Gastroesophageal sphincter (tissue), 4 donors: Measurements from ENCODE around the gene MTR. TPM values are rescaled to one million over a fixed set of nuclear protein-coding genes. Genes with fewer than 3 reads are reported as not detected.

Experiments
- ATAC-seq: fragments of 150-250 bp; one replicate; pipeline ENCODE4 v1.9.1; 2016; ENCODE audit warnings: mild to moderate bottlenecking, moderate library complexity
- H3K27ac ChIP-seq, 4 donors: fragments of 200-600 bp; sonication (generic) in 3 of 4; 1 replicate in 3 of 4; 2 replicates in 1 of 4; pipeline ENCODE4 v1.5.1; 2016 to 2019
- H3K27me3 ChIP-seq: fragments of 200-600 bp; sonication (generic); one replicate; pipeline ENCODE4 v1.5.1; 2019
- H3K36me3 ChIP-seq, 2 donors: fragments of 200-600 bp; sonication (generic); one replicate each; pipeline ENCODE4 v1.5.1; 2019; ENCODE audit warnings: control low read depth in 1 of 2
- H3K4me1 ChIP-seq, 3 donors: fragments of 200-600 bp; sonication (generic); 1 replicate in 2 of 3; 2 replicates in 1 of 3; pipeline ENCODE4 v1.5.1; 2016 to 2019; ENCODE audit warnings: control low read depth in 2 of 3
- H3K4me3 ChIP-seq, 2 donors: fragments of 200-600 bp; sonication (generic); one replicate each; pipeline ENCODE4 v1.5.1; 2019; ENCODE audit warnings: mild to moderate bottlenecking in 1 of 2, moderate library complexity in 1 of 2
- H3K9me3 ChIP-seq, 3 donors: fragments of 200-600 bp; sonication (generic); one replicate each; pipeline ENCODE4 v1.5.1; 2017 to 2019; ENCODE audit warnings: control low read depth in 2 of 3
- CTCF ChIP-seq, 4 experiments: fragments of 200-600 bp in 2 of 4; fragments of 450-650 bp in 2 of 4; sonication (generic) in 1 of 4; IDR thresholded peaks; one replicate each; pipeline ENCODE4 v1.5.1; 2017 to 2019; ENCODE audit warnings: antibody characterized with exemption in 4 of 4, mild to moderate bottlenecking in 2 of 4, moderate library complexity in 2 of 4
- EP300 ChIP-seq: sonication (generic); formaldehyde crosslinking; IDR thresholded peaks from one replicate; pipeline ENCODE4 v1.6.1; 2017; ENCODE audit warnings: antibody characterized with exemption, mild to moderate bottlenecking
- POLR2A ChIP-seq, 2 donors: fragments of 450-650 bp; IDR thresholded peaks; one replicate each; pipeline ENCODE4 v1.6.1; 2017; ENCODE audit warnings: antibody characterized with exemption in 2 of 2, mild to moderate bottlenecking in 2 of 2, moderate library complexity in 1 of 2
- POLR2AphosphoS5 ChIP-seq: sonication (generic); formaldehyde crosslinking; IDR thresholded peaks from one replicate; pipeline ENCODE4 v1.6.1; 2017; ENCODE audit warnings: antibody characterized with exemption
- WGBS, 2 donors: methylation state at CpG; one replicate each; pipeline ENCODE4 v1.1.5; 2018; ENCODE audit warnings: low coverage in 1 of 2; 5-methylcytosine and 5-hydroxymethylcytosine counted together
- total RNA-seq, 4 donors: library from RNA; depleted of rRNA; stranded (reverse); fragments of >200 nt; gene quantifications; one replicate each; pipeline ENCODE4 v1.1.0, GENCODE V29; 2016

MTR gene
- total RNA-seq, 4 donors from 2014 or later: 34.6 to 50.3 (median 38.9) TPM

GRCh38 chr1:236799001-236799400 is 3.9 kb downstream of the MTR start:
- no peak for TF ChIP-seq POLR2A (IDR thresholded peaks at IDR 0.05)
- TF ChIP-seq POLR2AphosphoS5: no peak
- no peak for TF ChIP-seq CTCF (IDR thresholded peaks at IDR 0.05)
- no peak for ATAC-seq
- no peak overlapping the region for H3K27ac ChIP-seq
- no peak overlapping the region for H3K4me3 ChIP-seq
- H3K9me3 ChIP-seq: no peaks in the 10 kb centered on the region
- H3K36me3 ChIP-seq: peaks cover 5 to 13% of the 10 kb centered on the region in 2 donors
- H3K27me3 ChIP-seq: no peaks in the 10 kb centered on the region
- peaks cover 13 to 80% (median 15%) of the 10 kb centered on the region in 3 donors for H3K4me1 ChIP-seq
- WGBS, 2 donors: 91 to 95% methylated on average over 5 of the region's 5 CpGs

GRCh38 chr1:236800002-236800620 is 5.0 kb downstream of the MTR start:
- H3K9me3 ChIP-seq: no peaks in the 10 kb centered on the region
- no peak for ATAC-seq
- TF ChIP-seq POLR2A (IDR thresholded peaks at IDR 0.05) (no peak), EP300 (no peak), CTCF (IDR thresholded peaks at IDR 0.05) (no peak), POLR2AphosphoS5 (no peak)
- H3K4me1 ChIP-seq: peaks cover 11 to 78% (median 12%) of the 10 kb centered on the region in 3 donors
- H3K36me3 ChIP-seq: peaks cover 5 to 21% of the 10 kb centered on the region in 2 donors
- H3K27ac ChIP-seq: no peak overlapping the region
- 79 to 81% methylated on average over 5 of the region's 5 CpGs for WGBS, 2 donors
- no peaks in the 10 kb centered on the region for H3K27me3 ChIP-seq
- no peak overlapping the region for H3K4me3 ChIP-seq

GRCh38 chr1:236800623-236801022 is 5.5 kb downstream of the MTR start:
- peaks cover 5 to 26% of the 10 kb centered on the region in 2 donors for H3K36me3 ChIP-seq

GRCh38 chr1:236802264-236802663 is 7.2 kb downstream of the MTR start:
- H3K27me3 ChIP-seq: no peaks in the 10 kb centered on the region
- ATAC-seq: no peak
- H3K27ac ChIP-seq: no peak overlapping the region
- H3K36me3 ChIP-seq: peaks cover 5 to 42% of the 10 kb centered on the region in 2 donors
- no peaks in the 10 kb centered on the region for H3K9me3 ChIP-seq
- TF ChIP-seq EP300 (no peak), POLR2A (IDR thresholded peaks at IDR 0.05) (no peak), CTCF (IDR thresholded peaks at IDR 0.05) (no peak), POLR2AphosphoS5 (no peak)
- peaks cover 6 to 66% (median 7%) of the 10 kb centered on the region in 3 donors for H3K4me1 ChIP-seq
- no peak overlapping the region for H3K4me3 ChIP-seq
- 72 to 100% methylated on average over 2 to 3 of the region's 3 CpGs for WGBS, 2 donors

More at GRCh38 chr1:236800623-236801022, 5.5 kb downstream of the MTR start:
- no peak for TF ChIP-seq POLR2A (IDR thresholded peaks at IDR 0.05)
- TF ChIP-seq CTCF (IDR thresholded peaks at IDR 0.05): no peak
- no peak for TF ChIP-seq POLR2AphosphoS5
- no peak for TF ChIP-seq EP300
- H3K27ac ChIP-seq: no peak overlapping the region
- no peaks in the 10 kb centered on the region for H3K9me3 ChIP-seq
- no peak for ATAC-seq
- peaks cover 11 to 78% (median 12%) of the 10 kb centered on the region in 3 donors for H3K4me1 ChIP-seq
- H3K27me3 ChIP-seq: no peaks in the 10 kb centered on the region
- no peak overlapping the region for H3K4me3 ChIP-seq

GRCh38 chr1:236806634-236807033 is 11.5 kb downstream of the MTR start:
- WGBS, 2 donors: 90 to 92% methylated on average over 2 of the region's 2 CpGs
- Histone ChIP-seq H3K27ac (no peak overlapping the region), H3K9me3 (no peaks in the 10 kb centered on the region), H3K4me3 (no peak overlapping the region), H3K36me3 (peaks cover 8 to 80% of the 10 kb centered on the region in 2 donors), H3K27me3 (no peaks in the 10 kb centered on the region), H3K4me1 (peaks cover 0 to 30% (median 5%) of the 10 kb centered on the region in 3 donors)
- ATAC-seq: no peak
- no peak for TF ChIP-seq POLR2A (IDR thresholded peaks at IDR 0.05)
- TF ChIP-seq POLR2AphosphoS5: no peak
- no peak for TF ChIP-seq CTCF (IDR thresholded peaks at IDR 0.05)
- TF ChIP-seq EP300: no peak
